RWPE1 (cell line): ENCODE data around the gene CACNA2D3.

Source experiments
- CTCF ChIA-PET: fragments of 350-600 bp; sonication (Branson Sonifier 250); formaldehyde crosslinking; extraction: SDS; loops from one replicate; lab custom pipeline; 2021; lab: Yijun Ruan, JAX
- POLR2A ChIA-PET: fragments of 400-600 bp; formaldehyde crosslinking; extraction: SDS; loops from one replicate; lab custom pipeline; 2020; ENCODE audit warnings: antibody characterized with exemption; ENCODE audit not compliant: low non-redundant PET; lab: Yijun Ruan, JAX
- DNase-seq: peaks from one replicate; pipeline ENCODE4 v3.0.0; 2012; ENCODE audit warnings: low spot score
- H3K27ac ChIP-seq: fragments of 450-650 bp; 2 replicates; pipeline ENCODE4 v1.5.1; 2017
- TF ChIP-seq, protein P1 (sequence below): fragments of 450-650 bp; conservative IDR thresholded peaks from 2 replicates; pipeline ENCODE4 v1.5.1; 2017; ENCODE audit warnings: low read depth, mild to moderate bottlenecking

CACNA2D3 gene

DNA sequence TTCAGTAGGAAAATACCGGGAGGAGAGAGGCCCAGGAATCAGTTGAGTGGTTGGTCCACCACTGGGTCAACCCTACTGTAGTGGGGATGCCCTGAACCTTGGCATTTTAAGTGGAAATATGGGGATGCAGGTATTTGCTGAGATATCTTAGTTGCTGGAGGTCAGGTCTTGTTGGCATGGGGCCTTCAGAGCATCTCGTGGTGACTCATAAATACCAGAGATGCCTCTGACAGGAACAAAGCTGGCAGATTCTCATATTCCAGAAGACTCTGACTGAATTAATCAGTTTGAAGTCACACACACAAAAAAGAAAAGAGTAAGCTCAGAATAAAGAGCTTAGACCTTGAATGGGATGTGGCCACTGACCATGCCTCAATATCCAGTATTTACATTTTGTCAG lies 91.6 kb downstream of the CACNA2D3 start:
- POLR2A ChIA-PET, result no interaction called here
- TF ChIP-seq, protein P1, sequence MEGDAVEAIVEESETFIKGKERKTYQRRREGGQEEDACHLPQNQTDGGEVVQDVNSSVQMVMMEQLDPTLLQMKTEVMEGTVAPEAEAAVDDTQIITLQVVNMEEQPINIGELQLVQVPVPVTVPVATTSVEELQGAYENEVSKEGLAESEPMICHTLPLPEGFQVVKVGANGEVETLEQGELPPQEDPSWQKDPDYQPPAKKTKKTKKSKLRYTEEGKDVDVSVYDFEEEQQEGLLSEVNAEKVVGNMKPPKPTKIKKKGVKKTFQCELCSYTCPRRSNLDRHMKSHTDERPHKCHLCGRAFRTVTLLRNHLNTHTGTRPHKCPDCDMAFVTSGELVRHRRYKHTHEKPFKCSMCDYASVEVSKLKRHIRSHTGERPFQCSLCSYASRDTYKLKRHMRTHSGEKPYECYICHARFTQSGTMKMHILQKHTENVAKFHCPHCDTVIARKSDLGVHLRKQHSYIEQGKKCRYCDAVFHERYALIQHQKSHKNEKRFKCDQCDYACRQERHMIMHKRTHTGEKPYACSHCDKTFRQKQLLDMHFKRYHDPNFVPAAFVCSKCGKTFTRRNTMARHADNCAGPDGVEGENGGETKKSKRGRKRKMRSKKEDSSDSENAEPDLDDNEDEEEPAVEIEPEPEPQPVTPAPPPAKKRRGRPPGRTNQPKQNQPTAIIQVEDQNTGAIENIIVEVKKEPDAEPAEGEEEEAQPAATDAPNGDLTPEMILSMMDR, result no peak
- CTCF ChIA-PET, result no interaction called here
- DNase-seq, result peak; percentile 15
- H3K27ac ChIP-seq, result no peak overlapping the region

DNA sequence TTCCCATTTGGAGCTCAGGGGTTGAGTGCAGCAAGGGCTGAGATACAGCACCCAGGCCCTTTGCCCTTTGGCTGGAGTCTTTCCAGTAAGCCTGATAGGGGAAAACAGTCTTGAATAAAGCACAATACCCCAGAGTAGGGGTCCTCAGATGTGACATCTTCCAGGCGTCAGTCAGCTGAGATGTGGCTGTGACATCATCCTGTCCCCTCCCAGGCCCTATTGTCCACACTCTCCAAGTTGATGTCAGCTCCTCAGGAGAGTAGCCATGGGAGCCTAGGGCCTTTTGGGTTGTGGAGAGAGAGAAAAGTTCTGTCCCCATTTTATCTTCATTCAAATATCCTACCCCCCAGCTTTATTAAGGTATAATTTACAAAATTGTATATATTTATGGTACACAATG lies 92.5 kb downstream of the CACNA2D3 start:
- ChIA-PET POLR2A (no interaction called here), CTCF (no interaction called here)
- DNase-seq, result no peak
- TF ChIP-seq, protein P1, result no peak
- no peak overlapping the region for H3K27ac ChIP-seq

DNA sequence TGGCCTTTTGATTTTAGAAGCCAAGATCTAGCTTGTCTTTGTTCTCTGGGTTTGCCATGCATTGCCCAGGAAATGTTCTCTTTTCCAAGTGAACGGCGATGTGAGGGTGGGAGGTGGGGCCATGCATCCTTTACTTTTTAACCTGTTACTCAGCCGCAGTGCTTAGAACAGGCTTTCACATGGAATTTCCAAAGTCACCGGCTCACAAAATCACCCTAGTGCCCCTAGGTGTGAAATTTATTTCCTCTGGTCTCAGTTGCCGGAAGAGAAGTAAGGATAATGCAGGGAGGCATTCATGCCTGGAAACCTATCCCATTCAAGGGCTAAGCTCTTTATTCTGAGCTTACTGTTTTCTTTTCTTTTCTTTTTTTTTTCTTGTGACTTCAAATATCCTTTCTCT lies 93.2 kb downstream of the CACNA2D3 start:
- DNase-seq, result no peak
- H3K27ac ChIP-seq, result no peak overlapping the region
- POLR2A ChIA-PET, result no interaction called here
- CTCF ChIA-PET, result interaction anchor here (0.6 kb wide), 1 partner anchor 65 kb away, joined by 5 read pairs; no protein-coding TSS in a partner anchor
- TF ChIP-seq, protein P1, result no peak

DNA sequence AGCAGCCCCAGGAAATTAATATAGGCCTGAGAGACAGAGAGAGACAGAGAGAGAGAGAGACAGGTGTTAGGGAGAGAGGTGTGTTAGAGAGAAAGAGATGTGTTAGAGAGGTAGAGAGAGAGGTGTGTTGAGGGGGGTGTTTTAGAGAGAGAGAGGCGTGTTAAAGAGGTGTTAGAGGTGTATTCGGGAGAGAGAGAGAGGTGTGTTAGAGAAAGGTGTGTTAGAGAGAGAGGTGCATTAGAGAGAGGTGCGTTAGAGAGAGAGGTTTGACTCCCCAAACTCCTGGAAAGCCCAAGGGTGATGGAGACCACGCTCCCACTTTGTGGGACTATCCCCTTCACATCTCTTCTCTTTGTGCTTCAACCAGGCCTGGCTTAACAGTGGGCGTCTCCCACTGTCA lies 95.5 kb downstream of the CACNA2D3 start:
- no peak for DNase-seq
- no peak overlapping the region for H3K27ac ChIP-seq
- CTCF ChIA-PET, result no interaction called here
- POLR2A ChIA-PET, result no interaction called here
- TF ChIP-seq, protein P1, result no peak

DNA sequence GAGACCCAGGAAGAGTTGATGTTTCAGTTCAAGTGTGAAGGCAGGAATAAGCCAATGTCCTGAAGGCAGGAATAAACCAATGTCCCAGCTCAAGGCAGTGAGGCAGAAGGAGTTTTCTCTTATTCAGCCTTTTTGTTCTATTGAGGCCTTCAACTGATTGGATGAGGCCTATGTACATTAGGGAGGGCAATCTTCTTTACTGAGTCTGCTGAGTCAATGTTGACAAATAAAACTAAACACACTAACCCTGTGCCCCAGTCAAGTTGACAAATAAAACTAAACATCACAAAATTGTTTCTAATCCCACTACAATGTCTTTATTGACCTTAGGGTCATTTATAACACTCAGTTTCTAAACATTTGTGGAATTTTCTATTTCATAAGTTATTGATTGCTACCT lies 100.0 kb downstream of the CACNA2D3 start:
- DNase-seq, result no peak
- TF ChIP-seq, protein P1, result no peak
- CTCF ChIA-PET, result no interaction called here
- H3K27ac ChIP-seq, result no peak overlapping the region
- POLR2A ChIA-PET, result no interaction called here

DNA sequence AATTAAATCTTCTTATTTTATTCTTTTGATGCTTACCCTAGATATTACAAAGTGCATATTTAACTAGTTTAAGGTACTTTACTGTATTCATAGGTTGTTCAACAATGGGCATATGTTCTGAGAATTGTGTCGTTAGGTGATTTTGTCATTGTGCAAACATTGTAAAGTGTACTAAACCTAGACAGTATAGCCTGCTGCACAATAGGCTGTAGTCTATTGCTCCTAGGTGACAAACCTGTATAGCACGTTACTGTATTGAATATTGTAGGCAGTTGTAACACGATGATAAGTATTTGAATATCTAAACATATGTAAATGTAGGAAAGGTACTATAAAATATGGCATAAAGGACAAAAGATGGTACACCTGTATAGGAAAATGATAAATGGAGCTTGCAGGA lies 100.7 kb downstream of the CACNA2D3 start:
- ChIA-PET CTCF (no interaction called here), POLR2A (no interaction called here)
- TF ChIP-seq, protein P1, result no peak
- no peak overlapping the region for H3K27ac ChIP-seq
- no peak for DNase-seq
